T-helper 1 cell (primary cell): ENCODE results near the gene UCHL5.
A peak's percentile ranks its signal among the peaks of the same experiment; 100 is the strongest.
"Not testable (repeated sequence)": the region's sequence is repeated elsewhere in the genome, so short reads cannot be mapped to it uniquely, and the experiment has no call there.

Experiments
- DNase-seq, 5 donors: peaks; one replicate each; pipeline ENCODE4 v3.0.0-alpha.2; 2012 to 2020

UCHL5 gene

DNA sequence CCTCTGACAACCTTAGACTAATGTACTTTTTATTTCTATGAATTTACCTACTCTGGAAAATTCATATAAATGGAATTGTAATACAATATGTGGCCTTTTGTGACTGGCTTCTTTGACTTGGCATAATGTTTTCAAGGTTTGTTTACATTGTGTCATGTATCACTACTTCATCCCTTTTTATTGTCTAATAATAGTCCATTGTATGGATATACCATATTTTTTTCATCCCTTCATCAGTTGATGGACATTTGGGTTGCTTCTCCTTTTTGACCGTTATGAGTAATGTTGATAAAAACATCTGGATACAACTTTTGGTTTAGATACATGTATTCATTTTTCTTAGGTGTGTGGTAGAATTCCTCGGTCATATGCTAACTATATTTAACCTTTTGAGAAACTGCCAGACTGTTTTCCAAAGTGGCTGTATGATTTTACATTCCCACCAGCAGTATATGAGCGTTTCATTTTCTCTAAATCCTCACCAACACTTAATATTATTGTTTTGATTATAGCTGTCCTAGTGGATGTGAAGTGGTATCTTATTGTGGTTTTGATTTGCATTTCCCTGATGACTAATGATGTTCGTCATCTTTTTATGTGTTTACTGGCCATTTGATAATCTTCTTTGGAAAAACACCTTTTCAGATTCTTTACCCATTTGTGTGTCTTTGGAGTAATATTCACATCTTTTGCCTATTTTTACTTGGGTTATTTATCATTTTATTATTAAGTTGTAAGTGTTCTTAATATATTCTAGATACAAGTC lies 3.7 kb upstream of the UCHL5 start:
- no peak for DNase-seq

- DNase-seq, result no peak
Measured at GRCh38 chr1:193060938-193061337, 1.8 kb upstream of the UCHL5 start.

GRCh38 chr1:193060406-193060805 lies 1.2 kb upstream of the UCHL5 start:
- no peak for DNase-seq

DNA sequence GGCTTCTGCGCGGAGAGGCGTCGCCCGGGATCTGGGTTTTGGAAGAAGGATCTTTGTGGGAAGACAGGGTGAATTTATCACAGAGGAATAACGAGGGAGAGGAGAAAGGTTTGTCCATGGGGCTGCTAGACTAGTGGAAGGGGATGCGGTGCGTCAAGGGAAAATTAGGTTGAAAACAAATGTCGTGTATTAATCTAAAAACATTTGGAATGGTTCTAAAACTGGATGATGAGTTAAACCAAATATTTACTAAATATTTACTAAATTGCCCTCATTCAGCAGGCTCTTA lies 899 bp upstream of the UCHL5 start:
- no peak for DNase-seq

DNA sequence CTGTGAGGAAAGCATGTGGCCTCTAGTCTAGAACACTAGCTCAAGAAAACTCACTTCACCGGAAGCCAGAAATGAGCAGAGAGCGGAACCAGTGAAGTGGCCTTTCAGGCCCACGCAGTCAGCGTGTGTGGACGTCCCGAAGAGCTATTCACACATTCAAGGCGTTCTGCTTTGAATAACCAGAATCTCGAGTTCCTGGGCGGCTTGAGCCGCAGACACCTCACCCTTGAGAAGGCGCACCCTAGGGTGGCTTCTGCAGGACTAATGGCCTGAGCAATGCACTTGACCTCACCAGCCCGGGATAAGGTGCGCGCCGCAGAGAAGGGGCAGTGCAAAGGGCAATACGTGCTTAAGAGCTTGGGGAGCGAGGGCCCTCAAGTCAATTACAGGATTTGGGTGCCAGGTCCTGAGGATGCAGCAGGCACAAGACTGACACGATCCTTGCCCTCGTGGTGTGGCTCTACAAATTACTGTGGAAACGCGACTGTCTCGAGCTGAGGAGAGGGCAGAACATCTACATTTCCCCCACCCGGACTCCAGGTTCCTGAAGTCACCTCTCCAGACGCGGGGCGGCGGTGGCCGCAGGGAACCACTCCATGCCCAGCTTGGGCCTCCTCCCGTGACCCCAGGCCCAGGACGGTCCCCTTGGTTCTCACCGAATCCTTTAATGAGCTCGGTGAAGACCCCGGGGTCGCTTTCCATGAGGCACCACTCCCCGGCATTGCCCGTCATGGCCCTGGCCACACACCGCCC lies 455 bp downstream of the UCHL5 start:
- peak; percentile 7 to 77 (median 15) for DNase-seq

DNA sequence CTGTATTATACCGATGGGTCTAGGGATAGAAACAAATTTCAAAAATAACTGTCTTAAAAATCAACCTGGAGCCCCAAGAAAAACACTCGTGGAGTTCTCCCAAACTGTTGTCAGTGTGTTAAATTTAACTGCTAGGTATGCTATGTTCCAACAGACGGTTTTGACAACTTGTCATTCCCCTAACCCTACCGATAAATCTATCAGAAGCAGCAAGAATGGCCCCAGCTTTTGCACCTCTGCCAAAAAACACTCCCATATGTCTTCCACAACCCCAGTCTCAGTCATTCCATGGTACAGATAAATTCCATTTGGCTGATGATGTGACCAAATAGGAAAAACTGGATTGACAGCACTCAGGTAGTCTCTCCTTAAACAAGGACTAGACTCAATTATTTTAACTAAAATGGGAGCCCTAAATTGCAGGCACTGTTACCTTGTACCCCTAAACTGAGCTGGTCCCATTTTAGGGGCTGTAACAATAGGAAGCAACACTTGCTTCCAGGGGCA lies 4.9 kb downstream of the UCHL5 start:
- DNase-seq, result no peak

- not testable (repeated sequence) for DNase-seq
Measured at GRCh38 chr1:193048913-193049312, 10.2 kb downstream of the UCHL5 start.

- DNase-seq, result no peak
Measured at GRCh38 chr1:193042766-193043691, 16.1 kb downstream of the UCHL5 start.

DNA sequence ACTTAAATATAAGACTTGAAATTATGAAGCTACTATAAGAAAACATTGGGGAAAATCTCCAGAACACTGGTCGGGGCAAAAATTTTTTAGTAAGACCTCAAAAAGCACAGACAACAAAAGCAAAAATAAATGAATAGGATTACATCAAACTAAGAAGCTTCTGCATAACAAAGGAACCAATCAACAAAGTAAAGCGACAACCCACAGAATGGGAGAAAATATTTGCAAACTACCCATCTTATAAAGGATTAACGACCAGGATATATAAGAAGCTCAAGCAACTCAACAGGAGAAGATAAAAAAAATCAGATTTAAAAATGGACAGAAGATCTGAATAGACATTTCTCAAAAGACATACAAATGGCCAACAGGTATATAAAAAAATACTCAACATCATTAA lies 19.1 kb downstream of the UCHL5 start:
- DNase-seq, result no peak

DNA sequence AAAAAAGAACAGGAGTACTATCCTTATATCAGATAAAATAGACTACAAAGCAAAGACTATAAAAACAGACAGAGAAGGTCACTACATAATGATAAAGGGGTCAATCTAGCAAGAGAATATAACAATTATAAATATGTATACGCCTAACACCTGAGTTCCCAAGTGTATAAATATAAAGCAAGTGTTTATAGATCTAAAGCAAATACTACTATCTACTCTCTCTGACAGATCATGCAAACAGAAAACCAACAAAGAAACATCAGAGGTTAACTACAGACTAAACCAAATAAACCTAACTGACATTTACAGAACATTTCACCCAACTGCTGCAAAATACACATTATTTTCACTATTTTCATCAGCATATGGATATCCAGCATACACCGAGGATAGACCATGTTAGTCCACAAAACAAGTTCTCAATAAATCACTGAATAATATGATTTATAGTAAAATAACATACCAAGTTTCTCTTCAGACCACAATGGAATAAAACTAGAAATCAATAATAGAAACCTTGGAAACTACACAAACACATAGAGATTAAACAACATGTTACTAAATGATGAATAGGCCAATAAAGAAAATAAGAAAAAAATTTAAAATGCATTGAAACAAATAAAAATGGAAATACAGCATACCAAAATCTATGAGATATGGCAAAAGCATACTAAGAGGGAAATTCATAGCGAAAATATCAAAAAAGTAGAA lies 22.7 kb downstream of the UCHL5 start:
- no peak for DNase-seq

GRCh38 chr1:193033610-193034009 lies 25.6 kb downstream of the UCHL5 start:
- no peak for DNase-seq

- not testable (repeated sequence) for DNase-seq
Measured at GRCh38 chr1:193032643-193033427, 26.3 kb downstream of the UCHL5 start.

- DNase-seq, result no peak
Measured at GRCh38 chr1:193031431-193031830, 27.7 kb downstream of the UCHL5 start.

- DNase-seq, result no peak
Measured at GRCh38 chr1:193030280-193030679, 28.9 kb downstream of the UCHL5 start.

DNA sequence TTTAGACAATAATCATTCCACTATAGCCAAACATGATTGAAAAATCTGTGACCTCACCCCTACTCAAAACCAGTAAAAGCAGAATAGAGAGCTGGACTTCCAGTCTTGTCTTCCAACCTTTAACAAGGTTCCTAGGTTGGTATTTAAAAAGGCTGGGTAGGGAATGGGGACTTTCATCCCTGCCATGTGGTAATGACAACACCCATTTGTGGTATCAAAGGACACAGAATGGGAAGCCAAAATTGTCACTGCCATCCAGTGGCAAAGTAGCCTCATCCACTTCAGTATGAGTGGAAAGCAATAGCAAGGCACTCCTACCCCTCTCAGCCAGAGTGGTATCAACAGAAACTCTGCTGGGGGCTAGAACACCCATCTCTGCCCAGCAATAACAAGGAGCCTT lies 33.9 kb downstream of the UCHL5 start:
- DNase-seq, result no peak

- DNase-seq, result peak in 1 of 5 donors; percentile 28
Measured at GRCh38 chr1:193019442-193020026, 39.6 kb downstream of the UCHL5 start.

DNA sequence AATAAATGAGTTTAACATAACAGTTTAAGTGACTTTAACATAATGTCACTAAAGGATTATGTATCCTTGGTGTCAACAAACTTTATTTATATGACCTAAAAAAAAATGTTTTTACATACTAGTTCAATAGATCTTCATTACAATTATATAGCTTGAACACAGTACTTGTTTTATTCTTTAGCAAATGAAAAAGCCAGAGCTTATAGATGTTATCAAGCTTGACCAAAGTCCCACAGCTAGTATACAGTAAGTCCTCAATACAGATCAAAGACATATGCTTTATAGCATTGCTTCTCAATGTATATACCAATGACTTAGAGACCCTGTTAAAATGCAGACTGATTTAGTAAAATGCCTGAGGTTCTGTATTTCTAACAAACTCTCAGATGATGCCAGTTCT lies 42.4 kb downstream of the UCHL5 start:
- DNase-seq, result no peak

DNA sequence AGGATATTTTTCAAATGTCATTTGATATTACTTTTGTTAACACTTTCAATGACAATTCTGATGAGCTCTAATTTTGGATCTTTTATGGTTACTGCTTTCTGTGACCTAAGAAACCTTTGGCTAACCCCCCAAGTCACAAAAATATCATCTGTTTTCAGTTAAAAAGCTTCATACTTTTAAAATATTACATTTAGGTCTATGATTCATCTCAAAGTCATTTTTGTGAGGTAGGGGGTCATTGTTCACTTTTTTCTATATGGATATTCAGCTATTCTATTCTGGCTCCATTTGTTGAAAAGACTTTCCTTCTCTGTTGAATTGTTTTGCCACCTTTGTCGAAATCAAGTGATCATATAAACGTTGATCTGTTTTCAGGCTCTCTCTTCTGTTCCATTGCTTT lies 44.8 kb downstream of the UCHL5 start:
- DNase-seq, result no peak

GRCh38 chr1:193013707-193014106 lies 45.5 kb downstream of the UCHL5 start:
- no peak for DNase-seq

- no peak for DNase-seq
Measured at GRCh38 chr1:193013005-193013404, 46.2 kb downstream of the UCHL5 start.

DNA sequence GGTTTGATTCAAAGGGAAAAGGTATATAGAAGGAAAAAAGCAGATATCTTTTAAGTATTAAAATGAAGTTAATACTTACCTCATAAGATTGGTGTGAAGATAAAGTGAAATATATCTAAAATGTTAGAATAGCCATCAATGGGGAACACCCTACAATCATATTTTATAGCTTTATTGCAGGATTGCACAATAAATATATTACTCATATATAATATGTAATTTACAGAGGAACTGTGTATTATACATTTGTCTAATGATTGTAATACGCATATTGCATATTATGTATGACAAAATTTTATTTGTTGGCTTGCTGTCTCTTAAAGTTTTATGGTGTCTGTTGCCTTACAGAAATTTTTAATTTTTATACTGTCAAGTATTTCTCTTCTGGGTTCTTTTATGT lies 47.8 kb downstream of the UCHL5 start:
- DNase-seq, result no peak
